Stimulated activated naive CD4-positive, alpha-beta T cell (primary cell): Measurements from ENCODE around the gene PLA2G4E.

Source experiments
- DNase-seq, 6 experiments: peaks; one replicate each; lab custom pipeline; 2025; lab: John Stamatoyannopoulos, UW

The PLA2G4E gene, protein sequence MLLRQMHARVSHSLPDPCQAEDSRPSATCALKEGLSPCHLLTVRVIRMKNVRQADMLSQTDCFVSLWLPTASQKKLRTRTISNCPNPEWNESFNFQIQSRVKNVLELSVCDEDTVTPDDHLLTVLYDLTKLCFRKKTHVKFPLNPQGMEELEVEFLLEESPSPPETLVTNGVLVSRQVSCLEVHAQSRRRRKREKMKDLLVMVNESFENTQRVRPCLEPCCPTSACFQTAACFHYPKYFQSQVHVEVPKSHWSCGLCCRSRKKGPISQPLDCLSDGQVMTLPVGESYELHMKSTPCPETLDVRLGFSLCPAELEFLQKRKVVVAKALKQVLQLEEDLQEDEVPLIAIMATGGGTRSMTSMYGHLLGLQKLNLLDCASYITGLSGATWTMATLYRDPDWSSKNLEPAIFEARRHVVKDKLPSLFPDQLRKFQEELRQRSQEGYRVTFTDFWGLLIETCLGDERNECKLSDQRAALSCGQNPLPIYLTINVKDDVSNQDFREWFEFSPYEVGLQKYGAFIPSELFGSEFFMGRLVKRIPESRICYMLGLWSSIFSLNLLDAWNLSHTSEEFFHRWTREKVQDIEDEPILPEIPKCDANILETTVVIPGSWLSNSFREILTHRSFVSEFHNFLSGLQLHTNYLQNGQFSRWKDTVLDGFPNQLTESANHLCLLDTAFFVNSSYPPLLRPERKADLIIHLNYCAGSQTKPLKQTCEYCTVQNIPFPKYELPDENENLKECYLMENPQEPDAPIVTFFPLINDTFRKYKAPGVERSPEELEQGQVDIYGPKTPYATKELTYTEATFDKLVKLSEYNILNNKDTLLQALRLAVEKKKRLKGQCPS

GRCh38 chr15:42020713-42021273 lies at the start of gene PLA2G4E:
PLA2G4E (minus strand) TSS chr15:42021042; CDS start chr15:42021030, 12 bp downstream.
- DNase-seq, result no peak

- no peak for DNase-seq
Measured at GRCh38 chr15:42070279-42070975, 49.6 kb upstream of the PLA2G4E start.

GRCh38 chr15:42069496-42070278 lies 48.8 kb upstream of the PLA2G4E start:
- no peak for DNase-seq

DNA sequence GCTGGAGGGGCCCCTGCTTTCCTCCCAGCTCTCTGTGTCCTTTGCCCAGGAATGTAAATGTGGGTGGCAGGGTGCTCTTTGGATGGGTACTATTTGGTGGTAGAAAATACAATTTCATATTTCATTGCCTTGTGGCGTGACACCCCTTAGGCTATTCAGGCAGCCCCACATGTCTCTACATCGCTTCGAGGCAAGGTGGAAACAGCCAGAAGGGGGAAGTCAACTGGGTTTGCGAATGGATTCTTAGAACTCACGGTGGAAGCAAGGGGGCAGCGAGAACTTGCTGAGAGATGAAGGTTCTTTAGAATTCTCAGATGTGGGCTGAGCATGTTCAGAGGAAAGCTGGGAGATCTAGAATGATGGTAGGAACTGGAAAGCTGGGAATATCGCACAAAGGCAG lies 48.2 kb upstream of the PLA2G4E start:
- no peak for DNase-seq

DNA sequence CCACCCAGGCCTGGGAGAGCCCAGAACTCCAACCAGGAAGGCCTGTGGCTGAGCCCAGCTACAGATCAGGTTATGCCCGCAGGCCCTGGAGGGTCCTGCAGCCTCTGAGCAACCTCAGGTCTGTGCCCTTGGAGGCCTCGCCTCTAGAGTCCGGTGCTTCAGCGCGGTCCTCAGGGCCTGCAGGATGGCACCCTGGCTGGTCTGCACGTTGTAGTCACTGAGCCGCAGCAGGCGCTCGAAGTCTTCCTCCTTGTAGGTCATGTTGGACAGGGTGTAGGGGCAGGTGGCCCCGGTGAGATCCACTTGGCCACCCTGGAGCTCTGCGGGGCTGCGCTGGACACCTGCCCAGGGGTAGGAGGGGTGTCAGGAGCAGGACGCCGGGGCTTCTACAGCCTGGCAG lies 47.8 kb upstream of the PLA2G4E start:
- no peak for DNase-seq

DNA sequence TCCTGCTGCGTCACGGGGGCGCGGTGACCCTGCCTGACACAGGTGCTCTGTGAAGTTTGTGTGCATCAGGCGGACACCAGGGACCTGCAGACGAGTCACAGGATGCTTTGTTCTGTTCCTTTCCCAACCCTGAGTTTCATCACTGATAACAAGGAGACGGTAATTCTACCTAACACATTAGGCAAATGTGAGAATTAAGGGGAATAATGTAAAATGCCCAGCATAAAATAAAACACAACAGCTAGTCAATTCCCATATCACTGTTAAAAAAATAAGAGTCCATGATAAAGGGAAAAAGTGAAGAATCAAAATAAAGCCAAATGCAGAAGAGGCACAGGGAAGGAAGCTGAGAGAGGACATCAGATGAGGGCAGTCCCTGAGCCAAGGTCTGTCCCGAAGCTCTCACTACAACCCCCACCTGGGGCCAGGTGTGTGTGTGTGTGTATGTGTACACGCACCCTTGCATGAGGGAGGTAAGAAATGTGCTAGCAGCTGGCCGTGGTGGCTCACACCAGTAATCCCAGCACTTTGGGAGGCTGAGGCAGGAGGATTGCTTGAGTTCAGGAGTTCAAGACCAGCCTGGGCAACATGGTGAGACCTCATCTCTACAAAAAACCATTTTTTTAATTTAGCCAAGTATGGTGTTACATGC lies 46.0 kb upstream of the PLA2G4E start:
- DNase-seq, result no peak

GRCh38 chr15:42065468-42065867 lies 44.6 kb upstream of the PLA2G4E start:
- DNase-seq, result no peak

DNA sequence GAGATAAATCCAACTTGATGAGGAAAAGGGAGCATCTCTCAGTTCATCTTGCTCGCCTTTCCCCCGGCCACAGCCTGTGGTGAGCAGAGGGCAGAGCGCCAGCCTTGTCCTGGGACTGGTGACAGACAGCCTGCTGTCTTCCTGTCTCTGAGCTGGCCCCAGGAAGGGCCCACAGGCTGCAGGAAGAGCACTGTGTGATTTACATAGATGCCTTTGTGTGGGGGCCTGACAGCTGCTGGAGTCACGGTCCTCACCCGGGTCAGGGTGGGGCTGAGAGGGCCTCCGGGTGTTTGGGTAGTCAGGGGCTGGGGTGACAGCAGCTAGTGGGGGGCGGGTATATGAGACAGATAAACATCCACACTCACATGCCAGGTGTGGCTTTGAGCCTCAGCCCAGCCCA lies 44.2 kb upstream of the PLA2G4E start:
- no peak for DNase-seq

- no peak for DNase-seq
Measured at GRCh38 chr15:42064271-42064670, 43.4 kb upstream of the PLA2G4E start.

GRCh38 chr15:42063122-42063848 lies 42.4 kb upstream of the PLA2G4E start:
- no peak for DNase-seq

DNA sequence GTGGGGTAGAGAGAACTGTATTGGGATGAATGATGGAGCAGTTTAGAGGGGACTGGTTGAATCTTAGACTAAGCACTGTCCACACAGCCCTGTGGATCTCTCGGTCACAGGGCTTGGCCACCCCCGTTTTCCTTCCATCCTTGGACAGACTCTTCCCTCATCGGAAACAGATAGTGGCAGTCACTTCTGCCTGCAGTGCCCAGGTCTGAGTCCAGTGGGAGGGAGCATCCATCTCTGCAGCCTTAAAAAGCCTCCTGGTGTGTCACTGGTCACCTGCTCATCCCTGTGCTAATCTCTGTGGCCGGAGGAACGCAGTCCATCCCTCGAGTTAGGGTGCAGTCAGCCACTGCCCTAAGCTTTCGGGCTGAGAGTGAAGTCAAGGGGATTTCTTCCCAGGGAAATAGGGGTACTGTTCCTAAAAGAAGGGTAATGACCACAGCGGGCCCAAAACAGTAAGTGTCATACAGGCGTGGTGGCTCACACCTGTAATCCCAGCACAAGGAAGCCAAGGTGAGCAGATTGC lies 41.5 kb upstream of the PLA2G4E start:
- DNase-seq, result no peak

GRCh38 chr15:42060797-42061196 lies 40.0 kb upstream of the PLA2G4E start:
- DNase-seq, result no peak

GRCh38 chr15:42060477-42060763 lies 39.6 kb upstream of the PLA2G4E start:
- no peak for DNase-seq

DNA sequence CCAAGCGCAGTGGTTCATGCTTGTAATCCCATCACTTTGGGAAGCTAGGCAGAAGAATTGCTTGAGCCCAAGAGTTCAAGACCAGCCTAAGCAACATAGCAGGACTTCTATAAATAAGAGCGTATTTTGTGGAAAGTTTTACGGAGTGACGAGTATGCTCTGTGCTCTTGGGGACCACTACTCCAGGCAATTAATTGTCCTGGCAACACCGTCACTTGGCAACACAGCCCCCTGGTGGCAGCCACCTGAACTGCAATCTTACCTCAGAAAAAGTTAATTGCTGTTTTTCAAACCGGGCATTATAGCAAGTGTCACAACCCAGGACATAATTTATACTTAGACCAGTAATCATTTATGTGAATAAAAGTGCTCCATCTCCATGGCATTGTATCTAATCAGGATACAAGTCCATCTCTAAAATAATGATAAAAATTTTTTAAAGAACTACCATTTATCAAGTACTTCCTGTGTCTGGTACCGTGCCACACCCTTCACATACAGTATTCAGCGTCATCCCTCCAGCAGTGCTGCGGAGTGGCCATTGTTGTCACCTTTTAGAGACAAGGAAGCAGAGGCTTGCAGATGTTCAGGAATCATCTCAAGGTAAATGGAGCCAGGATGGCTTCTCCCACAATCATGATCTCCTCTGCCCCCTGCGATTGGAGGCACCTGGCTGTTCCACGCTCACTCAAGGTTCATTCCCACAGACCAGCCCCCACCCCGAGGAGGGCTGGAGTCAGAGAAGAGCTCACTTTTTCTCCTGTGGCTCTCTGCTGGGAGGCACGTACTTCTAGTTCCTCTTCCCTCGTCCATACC lies 39.0 kb upstream of the PLA2G4E start:
- peak; percentile 26 to 77 (median 52) for DNase-seq

DNA sequence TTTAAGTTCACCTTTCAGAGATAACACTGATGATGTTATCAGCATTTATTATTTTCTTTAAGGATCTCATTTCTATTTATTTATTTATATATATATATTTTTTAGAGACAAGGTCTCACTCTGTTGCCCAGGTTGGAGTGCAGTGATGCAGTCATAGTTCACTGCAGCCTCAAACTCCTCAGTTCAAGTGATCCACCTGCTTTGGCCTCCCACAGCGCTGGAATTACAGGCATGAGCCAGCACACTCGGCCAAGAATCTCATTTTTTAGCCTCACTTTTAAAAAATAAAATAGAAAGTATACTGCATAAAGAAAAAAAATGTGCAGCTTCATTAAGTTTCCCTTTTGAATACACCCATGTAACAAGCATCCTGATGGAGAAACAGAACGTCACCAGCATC lies 37.9 kb upstream of the PLA2G4E start:
- no peak for DNase-seq

DNA sequence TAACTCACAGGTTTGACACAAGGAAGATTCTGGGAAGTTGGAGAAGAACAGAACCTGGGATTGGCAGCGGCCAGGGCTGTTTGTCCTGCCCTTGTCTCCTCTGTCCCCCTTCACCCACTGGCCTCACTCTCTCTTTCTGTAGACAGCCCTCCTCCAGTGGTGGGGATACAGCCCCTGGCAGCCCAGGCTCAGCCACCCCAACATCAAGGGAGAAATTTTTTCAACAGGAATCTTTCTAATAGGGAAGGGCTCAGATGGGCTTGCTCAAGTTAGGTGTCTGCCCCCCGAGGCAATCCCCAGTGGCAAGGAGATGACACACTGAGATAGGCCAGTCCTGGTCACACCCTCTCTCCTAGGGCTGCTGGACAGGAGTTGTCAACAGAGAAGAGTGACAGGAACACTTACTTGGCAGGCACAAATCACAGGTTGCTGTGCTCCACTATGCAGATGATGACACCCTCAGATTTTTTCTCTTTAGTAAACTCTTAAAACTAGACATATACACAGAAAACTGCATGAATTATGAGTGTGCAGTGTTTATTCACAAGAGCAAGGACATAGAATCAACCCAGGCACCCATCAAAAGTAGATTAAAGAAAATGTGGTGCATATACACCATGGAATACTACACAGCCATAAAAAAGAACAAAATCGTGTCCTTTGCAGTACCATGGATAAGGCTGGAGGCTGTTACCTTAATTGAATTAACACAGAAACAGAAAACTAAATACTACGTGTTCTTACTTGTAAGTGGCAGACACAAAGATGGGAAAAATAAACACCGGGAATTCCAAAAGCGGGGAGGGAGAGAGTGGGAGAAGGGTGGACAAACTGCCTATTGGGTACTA lies 37.2 kb upstream of the PLA2G4E start:
- no peak for DNase-seq

DNA sequence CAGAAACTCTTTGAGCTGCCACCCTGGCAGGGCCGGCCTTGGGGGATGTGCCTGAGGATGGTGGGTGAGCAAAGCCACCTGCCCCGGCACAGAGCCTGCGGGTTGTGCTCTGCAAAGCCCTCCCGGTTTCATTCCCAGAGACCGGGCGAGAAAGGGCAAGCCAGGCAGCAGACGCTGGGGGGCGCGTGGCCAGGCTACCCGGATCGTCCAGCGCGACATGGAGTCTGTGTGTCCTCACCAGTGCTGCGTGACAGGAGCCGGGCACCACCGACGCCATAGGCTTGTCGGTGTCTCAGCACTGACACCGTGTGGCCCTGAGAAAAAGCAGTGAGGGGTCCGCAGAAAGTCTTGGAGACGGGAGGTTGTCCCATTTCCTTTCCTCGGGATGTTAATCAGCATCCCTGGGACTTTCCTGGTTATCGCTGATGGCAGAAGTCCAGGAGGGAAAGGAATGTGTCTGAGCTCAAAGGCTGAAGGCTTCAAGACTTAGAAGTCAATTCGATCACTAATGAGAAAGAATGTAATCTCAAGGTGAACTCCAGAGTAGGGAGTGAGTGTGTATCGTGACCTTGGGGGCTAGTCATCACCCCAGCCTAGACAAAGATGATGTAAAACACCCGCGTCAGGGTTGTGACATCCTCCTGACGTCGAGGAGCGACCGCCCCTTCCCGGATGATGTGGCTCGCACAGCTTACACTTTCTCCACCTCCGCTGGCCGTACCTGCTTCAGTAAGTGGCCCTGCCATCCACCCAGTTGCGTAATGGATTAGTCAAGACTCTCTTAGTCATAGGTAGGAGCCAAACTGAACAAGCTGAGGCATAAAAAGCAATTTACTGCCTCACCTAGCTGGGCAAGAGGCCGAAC lies 36.3 kb upstream of the PLA2G4E start:
- DNase-seq, result peak in 5 of 6 experiments; percentile 7 to 42 (median 19)
